ENCODE measurements around the gene CADM3. TPM values are rescaled to one million over a fixed set of nuclear protein-coding genes. Genes with fewer than 3 reads are reported as not detected.

The CADM3 gene
- total and polyA plus RNA-seq, 10 donors: 0.92 to 6.8 (median 4.3) TPM

DNA sequence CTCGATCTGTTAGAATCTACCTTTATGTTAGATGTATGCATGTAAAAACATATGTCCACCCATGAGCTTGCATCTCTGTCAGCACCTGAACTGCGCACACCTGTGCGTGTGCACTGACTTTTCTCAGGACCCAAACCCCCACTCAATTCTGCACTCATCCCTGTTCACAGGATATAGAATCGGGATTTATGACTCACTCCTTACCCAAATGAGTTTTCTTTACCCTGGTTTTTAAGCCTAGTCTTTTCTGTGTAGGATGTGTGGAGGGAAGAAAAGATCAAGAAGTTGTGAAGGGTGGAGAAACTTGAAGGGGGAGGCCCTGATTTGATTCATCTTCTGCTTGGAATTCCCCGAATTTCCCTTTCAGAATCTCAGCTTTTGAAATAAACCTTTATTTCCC, 35.7 kb downstream of the CADM3 start:
- Histone ChIP-seq H3K4me3 (peak overlapping the region in 6 of 8 donors; percentile 41 to 69 (median 45)), H3K27me3 (replicated peaks in 1 of 7) (peaks cover 0 to 71% (median 6%) of the 10 kb centered on the region in 7 donors), H3K27ac (peak overlapping the region in 3 of 8 donors; percentile 74 to 78 (median 78)), H3K4me1 (peaks cover 0 to 50% (median 18%) of the 10 kb centered on the region in 6 donors), H3K36me3 (no peaks in the 10 kb centered on the region), H3K9me3 (no peaks in the 10 kb centered on the region)
- TF ChIP-seq, protein P1, sequence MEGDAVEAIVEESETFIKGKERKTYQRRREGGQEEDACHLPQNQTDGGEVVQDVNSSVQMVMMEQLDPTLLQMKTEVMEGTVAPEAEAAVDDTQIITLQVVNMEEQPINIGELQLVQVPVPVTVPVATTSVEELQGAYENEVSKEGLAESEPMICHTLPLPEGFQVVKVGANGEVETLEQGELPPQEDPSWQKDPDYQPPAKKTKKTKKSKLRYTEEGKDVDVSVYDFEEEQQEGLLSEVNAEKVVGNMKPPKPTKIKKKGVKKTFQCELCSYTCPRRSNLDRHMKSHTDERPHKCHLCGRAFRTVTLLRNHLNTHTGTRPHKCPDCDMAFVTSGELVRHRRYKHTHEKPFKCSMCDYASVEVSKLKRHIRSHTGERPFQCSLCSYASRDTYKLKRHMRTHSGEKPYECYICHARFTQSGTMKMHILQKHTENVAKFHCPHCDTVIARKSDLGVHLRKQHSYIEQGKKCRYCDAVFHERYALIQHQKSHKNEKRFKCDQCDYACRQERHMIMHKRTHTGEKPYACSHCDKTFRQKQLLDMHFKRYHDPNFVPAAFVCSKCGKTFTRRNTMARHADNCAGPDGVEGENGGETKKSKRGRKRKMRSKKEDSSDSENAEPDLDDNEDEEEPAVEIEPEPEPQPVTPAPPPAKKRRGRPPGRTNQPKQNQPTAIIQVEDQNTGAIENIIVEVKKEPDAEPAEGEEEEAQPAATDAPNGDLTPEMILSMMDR (IDR thresholded peaks at IDR 0.05 in 8 of 11, conservative IDR thresholded peaks at IDR 0.05 in 3 of 11): no peak
- TF ChIP-seq POLR2A (IDR thresholded peaks at IDR 0.05): no peak
- no peak for TF ChIP-seq POLR2AphosphoS5 (IDR thresholded peaks at IDR 0.05)
- 64 to 84% (median 79%) methylated on average over 5 of the region's 5 CpGs for WGBS, 5 donors
- intact Hi-C loops (cut with DNase I; ENCODE audit: low total_unique reads): no loop called here
- no peak for DNase-seq

DNA sequence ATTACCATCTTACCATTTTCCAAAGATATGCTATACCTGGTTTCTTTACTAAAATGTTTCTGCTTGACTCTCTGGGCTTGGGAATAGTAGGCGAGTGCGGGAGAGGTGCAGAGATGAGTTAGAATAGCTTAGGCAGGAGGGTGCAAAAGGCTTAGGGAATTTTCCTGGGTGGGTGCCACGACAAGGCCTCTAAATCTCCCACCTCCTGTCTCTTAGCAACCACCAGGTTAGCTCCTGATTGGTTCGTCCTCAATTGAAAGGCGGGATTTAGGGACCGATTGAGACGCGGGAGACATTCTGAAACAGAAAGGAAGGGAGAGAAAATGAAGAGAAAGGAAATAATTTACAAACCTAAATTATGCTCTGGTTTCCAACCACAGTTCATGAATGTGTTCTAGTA, 36.4 kb downstream of the CADM3 start:
- H3K27me3 ChIP-seq (replicated peaks in 1 of 7): peaks cover 0 to 72% (median 6%) of the 10 kb centered on the region in 7 donors
- H3K9me3 ChIP-seq: no peaks in the 10 kb centered on the region
- H3K4me1 ChIP-seq: peaks cover 0 to 44% (median 18%) of the 10 kb centered on the region in 6 donors
- no peak for DNase-seq
- WGBS, 5 donors: 43 to 54% (median 44%) methylated on average over 8 of the region's 8 CpGs
- no peaks in the 10 kb centered on the region for H3K36me3 ChIP-seq
- intact Hi-C loops (cut with DNase I; ENCODE audit: low total_unique reads): no loop called here
- TF ChIP-seq POLR2A (IDR thresholded peaks at IDR 0.05) (no peak), POLR2AphosphoS5 (IDR thresholded peaks at IDR 0.05) (no peak)
- TF ChIP-seq, protein P1 (IDR thresholded peaks at IDR 0.05 in 8 of 11, conservative IDR thresholded peaks at IDR 0.05 in 3 of 11): no peak
- peak overlapping the region in 1 of 8 donors; percentile 16 for H3K27ac ChIP-seq
- peak overlapping the region in 5 of 8 donors; percentile 41 to 69 (median 47) for H3K4me3 ChIP-seq

DNA sequence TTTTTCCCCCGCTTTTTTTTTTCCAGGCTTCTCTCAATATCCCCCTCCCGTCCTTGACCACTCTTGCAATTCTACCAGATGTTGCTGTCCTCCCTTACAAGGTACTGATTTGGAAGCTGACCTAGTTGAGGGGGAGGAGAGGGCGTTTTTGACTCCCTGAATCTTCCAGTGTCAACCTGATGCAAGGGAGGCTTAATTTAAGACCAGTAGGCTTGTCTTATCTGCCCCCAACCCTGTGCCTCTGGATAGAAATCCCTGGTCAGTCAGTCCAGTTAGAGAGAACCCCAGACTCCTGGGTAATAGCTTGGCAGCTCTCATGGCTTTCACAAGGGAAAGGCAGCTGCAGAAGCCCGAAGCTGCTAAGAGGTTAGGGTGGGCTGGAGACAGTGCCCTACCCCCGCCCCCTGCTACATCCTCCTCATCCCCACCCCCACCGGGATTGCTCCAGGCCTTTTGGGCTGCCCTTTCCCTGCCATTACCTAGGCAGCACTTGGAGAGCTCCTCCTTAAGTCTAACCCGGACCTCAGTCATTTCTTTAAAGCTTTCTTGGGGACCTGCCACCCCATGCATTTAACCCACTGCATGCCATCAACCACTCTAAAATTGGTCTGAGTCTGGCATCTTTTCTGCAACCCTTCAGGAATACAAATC, 36.9 kb downstream of the CADM3 start:
- Histone ChIP-seq H3K4me3 (peak overlapping the region in 2 of 8 donors; percentile 43 to 69), H3K27me3 (replicated peaks in 1 of 7) (peaks cover 0 to 72% (median 6%) of the 10 kb centered on the region in 7 donors), H3K4me1 (peaks cover 0 to 39% (median 16%) of the 10 kb centered on the region in 6 donors), H3K27ac (peak overlapping the region in 1 of 8 donors; percentile 16), H3K9me3 (no peaks in the 10 kb centered on the region), H3K36me3 (no peaks in the 10 kb centered on the region)
- no peak for DNase-seq
- intact Hi-C loops (cut with DNase I; ENCODE audit: low total_unique reads): no loop called here
- 18 to 37% (median 25%) methylated on average over 7 of the region's 7 CpGs for WGBS, 5 donors
- no peak for TF ChIP-seq POLR2AphosphoS5 (IDR thresholded peaks at IDR 0.05)

DNA sequence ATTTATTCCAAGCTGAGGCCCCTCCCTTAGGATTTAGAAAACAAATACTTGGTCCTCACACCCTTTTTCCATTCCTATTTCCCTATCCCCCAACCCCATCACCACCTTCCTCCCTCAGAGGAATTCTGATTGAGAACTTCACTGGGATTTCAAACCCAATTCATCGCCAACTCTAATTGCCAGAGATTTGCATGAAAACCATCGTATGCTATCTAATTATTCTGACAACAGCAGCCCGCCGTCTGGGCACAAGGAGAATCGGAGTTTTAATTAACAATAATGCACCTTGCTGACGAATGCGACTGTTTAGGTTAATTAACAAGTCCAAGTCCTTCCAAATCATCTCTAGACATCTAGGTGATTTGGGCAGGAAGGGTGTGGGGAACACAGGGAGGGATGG, 37.6 kb downstream of the CADM3 start:
- TF ChIP-seq, protein P1 (IDR thresholded peaks at IDR 0.05 in 8 of 11, conservative IDR thresholded peaks at IDR 0.05 in 3 of 11): no peak
- TF ChIP-seq POLR2A (IDR thresholded peaks at IDR 0.05): no peak
- TF ChIP-seq POLR2AphosphoS5 (IDR thresholded peaks at IDR 0.05): no peak
- H3K4me3 ChIP-seq: no peak overlapping the region
- H3K4me1 ChIP-seq: peaks cover 0 to 31% (median 12%) of the 10 kb centered on the region in 6 donors
- H3K27me3 ChIP-seq (replicated peaks in 1 of 7): peaks cover 0 to 72% (median 6%) of the 10 kb centered on the region in 7 donors
- H3K36me3 ChIP-seq: no peaks in the 10 kb centered on the region
- intact Hi-C loops (cut with DNase I; ENCODE audit: low total_unique reads): no loop called here
- no peak for DNase-seq
- no peak overlapping the region for H3K27ac ChIP-seq
- H3K9me3 ChIP-seq: no peaks in the 10 kb centered on the region
- WGBS, 5 donors: 86 to 91% (median 89%) methylated on average over 7 of the region's 7 CpGs
